ENCODE results near the gene BCL11B. TPM values are rescaled to one million over a fixed set of nuclear protein-coding genes. Genes with fewer than 3 reads are reported as not detected.
A peak's percentile ranks its signal among the peaks of the same experiment; 100 is the strongest.

Gene BCL11B
- 1 to 10 TPM in 1 of 9 donors, under 1 TPM in 5, not detected in 3; 0.05 to 2.1 (median 0.21) TPM for total RNA-seq
- polyA plus RNA-seq, result under 1 TPM; 0.04 TPM
- long read RNA-seq, donor 1, result 0 reads
- long read RNA-seq, donor 2, result 0 reads
- long read RNA-seq, donor 3, result 0 reads

- H3K27me3 ChIP-seq, result peaks cover 32 to 94% (median 73%) of the 10 kb centered on the region in 9 donors
- H3K27ac ChIP-seq, result peak within 1 kb of the TSS in 1 of 12 donors; percentile 64
- peak within 1 kb of the TSS; percentile 20 to 61 (median 44) for H3K4me3 ChIP-seq
- 0 to 1% (median 1%) methylated on average over 28 to 50 of the region's 50 CpGs for WGBS, 4 donors
- no peaks in the 10 kb centered on the region for H3K9me3 ChIP-seq
- ATAC-seq, result peak; percentile 53 to 66 (median 58)
- TF ChIP-seq CTCF (IDR thresholded peaks at IDR 0.05), result peak in 9 of 12 donors; percentile 11 to 42 (median 29)
- no peak for TF ChIP-seq POLR2A (IDR thresholded peaks at IDR 0.05)
- intact Hi-C loops (cut with DNase I), result no loop called here
- peak; percentile 36 to 74 (median 51) for DNase-seq
- no peaks in the 10 kb centered on the region for H3K36me3 ChIP-seq
- peaks cover 6 to 55% (median 27%) of the 10 kb centered on the region in 12 donors for H3K4me1 ChIP-seq
Measured at GRCh38 chr14:99271951-99272631, at the start of gene BCL11B. Gene BCL11B, minus strand, starts transcription at chr14:99272197. Its CDS starts 979 bp downstream, at chr14:99271218.

- DNase-seq (no peak), ATAC-seq (no peak)
- 92 to 95% (median 94%) methylated on average over 16 of the region's 16 CpGs for whole genome bisulfite sequencing, 4 donors
- Histone ChIP-seq H3K4me3 (no peak overlapping the region), H3K27me3 (peaks cover 0 to 29% (median 0%) of the 10 kb centered on the region in 9 donors), H3K36me3 (no peaks in the 10 kb centered on the region), H3K4me1 (no peaks in the 10 kb centered on the region), H3K27ac (no peak overlapping the region), H3K9me3 (no peaks in the 10 kb centered on the region)
- intact Hi-C loops (cut with DNase I), result loop anchor here in 2 of 10 donors (2.0 to 10.0 kb wide), 2 partner anchors 93 kb away; no protein-coding TSS in a partner anchor
- TF ChIP-seq POLR2A (IDR thresholded peaks at IDR 0.05), result no peak
- TF ChIP-seq CTCF (IDR thresholded peaks at IDR 0.05), result no peak
Measured at GRCh38 chr14:99321236-99321925, 49.4 kb upstream of the BCL11B start.

- no peak overlapping the region for H3K27ac ChIP-seq
- H3K36me3 ChIP-seq, result no peaks in the 10 kb centered on the region
- ATAC-seq (no peak), DNase-seq (no peak)
- 70 to 83% (median 76%) methylated on average over 17 to 27 of the region's 27 CpGs for WGBS, 4 donors
- intact Hi-C loops (cut with DNase I), result loop anchor here in 2 of 10 donors (2.0 to 10.0 kb wide), 2 partner anchors 94 kb away; no protein-coding TSS in a partner anchor
- no peaks in the 10 kb centered on the region for H3K4me1 ChIP-seq
- peaks cover 0 to 23% (median 0%) of the 10 kb centered on the region in 9 donors for H3K27me3 ChIP-seq
- H3K9me3 ChIP-seq, result no peaks in the 10 kb centered on the region
- no peak for TF ChIP-seq CTCF (IDR thresholded peaks at IDR 0.05)
- TF ChIP-seq POLR2A (IDR thresholded peaks at IDR 0.05), result no peak
- H3K4me3 ChIP-seq, result no peak overlapping the region
Measured at GRCh38 chr14:99320621-99321235, 48.7 kb upstream of the BCL11B start.
